Activated T-helper 17 cell treated with anti-CD3 and anti-CD28 coated beads, Interleukin-2, amount 50 U/mL, for 72 hours (primary cell): ENCODE measurements around the gene C14orf39. TPM values are rescaled to one million over a fixed set of nuclear protein-coding genes. Genes with fewer than 3 reads are reported as not detected.
"Not testable (repeated sequence)": the region's sequence is repeated elsewhere in the genome, so short reads cannot be mapped to it uniquely, and the experiment has no call there.

ENCODE experiments used
- ATAC-seq: fragments of 150-1000 bp; cut with Tn5 transposase; replicated peaks from 2 replicates; pipeline ENCODE4 v1.10.0; 2021; ENCODE audit warnings: mild to moderate bottlenecking, moderate library complexity
- H3K27ac Mint-ChIP-seq: one replicate; pipeline ENCODE4 v1.8.0; 2022; ENCODE audit warnings: mixed read lengths
- H3K27me3 Mint-ChIP-seq: one replicate; pipeline ENCODE4 v1.8.0; 2022; ENCODE audit warnings: mixed read lengths
- H3K36me3 Mint-ChIP-seq: one replicate; pipeline ENCODE4 v1.8.0; 2022; ENCODE audit warnings: low read depth, mild to moderate bottlenecking, mixed read lengths
- H3K4me1 Mint-ChIP-seq: one replicate; pipeline ENCODE4 v1.8.0; 2022; ENCODE audit warnings: mixed read lengths
- H3K4me3 Mint-ChIP-seq: one replicate; pipeline ENCODE4 v1.8.0; 2022; ENCODE audit warnings: mild to moderate bottlenecking, mixed read lengths
- H3K9me3 Mint-ChIP-seq: one replicate; pipeline ENCODE4 v1.8.0; 2022; ENCODE audit warnings: mixed read lengths
- total RNA-seq, 2 donors: library from RNA; stranded (reverse); gene quantifications; one replicate each; pipeline ENCODE4 v1.2.3, GENCODE V29; 2022

The C14orf39 gene
- total RNA-seq, 2 donors from 2014 or later = not detected

- H3K27me3 Mint-ChIP-seq, H3K27ac Mint-ChIP-seq, H3K4me1 Mint-ChIP-seq, H3K4me3 Mint-ChIP-seq, H3K36me3 Mint-ChIP-seq, H3K9me3 Mint-ChIP-seq: not testable (repeated sequence)
- ATAC-seq = peak; percentile 65
Observed at GRCh38 chr14:60397550-60397949, 88.3 kb downstream of the C14orf39 start.

- peaks cover 4% of the 10 kb centered on the region for H3K27me3 Mint-ChIP-seq
- peaks cover 6% of the 10 kb centered on the region for H3K9me3 Mint-ChIP-seq
- no peaks in the 10 kb centered on the region for H3K4me1 Mint-ChIP-seq
- no peak overlapping the region for H3K4me3 Mint-ChIP-seq
- no peaks in the 10 kb centered on the region for H3K36me3 Mint-ChIP-seq
- H3K27ac Mint-ChIP-seq = no peak overlapping the region
- no peak for ATAC-seq
Observed at GRCh38 chr14:60396718-60397343, 89.0 kb downstream of the C14orf39 start.

Other genes starting within 250 kb of the C14orf39 start
- gene PPM1A, start 236.8 kb downstream of the C14orf39 start, total RNA-seq = 10 to 100 TPM; 39.1 to 44.4 TPM
- gene SIX6, start 23.1 kb upstream of the C14orf39 start, total RNA-seq = not detected
- gene SIX1, start 163.4 kb upstream of the C14orf39 start, total RNA-seq = not detected
- gene SIX4, start 238.3 kb upstream of the C14orf39 start, total RNA-seq = under 1 TPM in 1 of 2 donors, not detected in 1; 0.54 TPM
- 10 to 100 TPM; 13.4 to 29.9 TPM for gene MNAT1, start 248.7 kb upstream of the C14orf39 start, total RNA-seq